B cell (primary cell): Measurements from ENCODE around the gene TTLL10. TPM values are rescaled to one million over a fixed set of nuclear protein-coding genes. Genes with fewer than 3 reads are reported as not detected.

ENCODE experiments used
- ATAC-seq: fragments of 200-7000 bp; cut with Tn5 transposase; one replicate; pipeline ENCODE4 v1.10.0; 2021; ENCODE audit warnings: low read depth, mild to moderate bottlenecking, moderate number of reproducible peaks, moderate library complexity
- CTCF ChIA-PET: fragments of 350-600 bp; sonication (Branson Sonifier 250); formaldehyde crosslinking; loops from one replicate; lab custom pipeline; 2021; ENCODE audit warnings: antibody characterized with exemption, inconsistent platforms; lab: Charles Lee
- POLR2A ChIA-PET: fragments of 350-600 bp; sonication (Branson Sonifier 250); formaldehyde crosslinking; loops from one replicate; lab custom pipeline; 2021; ENCODE audit warnings: antibody characterized with exemption; lab: Charles Lee
- DNase-seq: peaks from one replicate; pipeline ENCODE4 v3.0.0; 2013
- H2AFZ ChIP-seq: 2 replicates; pipeline ENCODE4 v1.6.1; 2012; ENCODE audit warnings: mild to moderate bottlenecking, low read depth, low read length; ENCODE audit not compliant: insufficient read depth, poor library complexity, severe bottlenecking
- H3K27ac ChIP-seq, 2 donors: 1 replicate in 1 of 2; 2 replicates in 1 of 2; pipeline ENCODE4 v1.5.1; 2012 to 2013; ENCODE audit warnings: low read length in 2 of 2, mild to moderate bottlenecking in 2 of 2, moderate library complexity in 1 of 2
- H3K27me3 ChIP-seq, 4 experiments: fragments of 200-600 bp in 1 of 4; sonication (generic) in 1 of 4; replicated peaks in 1 of 4; 1 replicate in 2 of 4; 2 replicates in 2 of 4; pipeline versions ENCODE4 v1.6.1 to v1.7.0; 2013 to 2016; ENCODE audit warnings: low read length in 3 of 4, mild to moderate bottlenecking in 2 of 4, mixed read lengths in 1 of 4, moderate library complexity in 1 of 4; ENCODE audit not compliant: insufficient read depth in 4 of 4, control insufficient read depth in 3 of 4; ENCODE audit errors: control extremely low read depth in 1 of 4
- H3K36me3 ChIP-seq, 2 experiments: replicated peaks in 1 of 2; 1 replicate in 1 of 2; 2 replicates in 1 of 2; pipeline versions ENCODE4 v1.6.1 to v1.7.1; 2013; ENCODE audit warnings: low read length in 1 of 2; ENCODE audit not compliant: insufficient read depth in 2 of 2, control insufficient read depth in 1 of 2; ENCODE audit errors: control extremely low read depth in 1 of 2, extremely low read depth in 1 of 2
- H3K4me1 ChIP-seq, 2 donors: fragments of 200-600 bp in 1 of 2; sonication (generic) in 1 of 2; 1 replicate in 1 of 2; 2 replicates in 1 of 2; pipeline versions ENCODE4 v1.5.1 to v1.6.1; 2013 to 2017; ENCODE audit warnings: low read length in 2 of 2; ENCODE audit not compliant: control insufficient read depth in 2 of 2, insufficient read depth in 2 of 2
- H3K4me2 ChIP-seq: replicated peaks from 2 replicates; pipeline ENCODE3; 2012; ENCODE audit warnings: mild to moderate bottlenecking, low read depth, low read length; ENCODE audit not compliant: poor library complexity, severe bottlenecking
- H3K4me3 ChIP-seq, 5 experiments: fragments of 200-600 bp in 1 of 5; sonication (generic) in 1 of 5; 1 replicate in 3 of 5; 2 replicates in 2 of 5; pipeline versions ENCODE4 v1.5.1 to v1.7.0; 2011 to 2016; ENCODE audit warnings: low read length in 4 of 5, mild to moderate bottlenecking in 4 of 5, low read depth in 2 of 5, control low read depth in 1 of 5, moderate library complexity in 1 of 5; ENCODE audit not compliant: insufficient read depth in 1 of 5; ENCODE audit errors: control extremely low read depth in 1 of 5, extremely low read depth in 1 of 5
- H3K79me2 ChIP-seq: fragments of 200-600 bp; sonication (generic); one replicate; pipeline ENCODE4 v1.6.0; 2016; ENCODE audit warnings: low read length; ENCODE audit not compliant: control insufficient read depth, insufficient read depth
- H3K9ac ChIP-seq: fragments of 200-600 bp; sonication (generic); 2 replicates; pipeline ENCODE4 v1.6.1; 2017; ENCODE audit warnings: mild to moderate bottlenecking, low read length, moderate library complexity
- H3K9me3 ChIP-seq, 3 donors: one replicate each; pipeline versions ENCODE4 v1.6.1 to v1.7.1; 2013; ENCODE audit warnings: low read length in 2 of 3; ENCODE audit not compliant: control insufficient read depth in 2 of 3, insufficient read depth in 1 of 3; ENCODE audit errors: control extremely low read depth in 1 of 3
- H4K20me1 ChIP-seq: 2 replicates; pipeline ENCODE4 v1.6.0; 2012; ENCODE audit warnings: mild to moderate bottlenecking, low read length; ENCODE audit not compliant: insufficient read depth, control insufficient read depth, poor library complexity, severe bottlenecking
- H3K27ac Mint-ChIP-seq: one replicate; pipeline ENCODE4 v1.8.0; 2021; ENCODE audit warnings: mixed read lengths
- H3K27me3 Mint-ChIP-seq: one replicate; pipeline ENCODE4 v1.8.0; 2021; ENCODE audit warnings: mixed read lengths
- H3K4me1 Mint-ChIP-seq: one replicate; pipeline ENCODE4 v1.8.0; 2021; ENCODE audit warnings: mixed read lengths
- H3K4me3 Mint-ChIP-seq: one replicate; pipeline ENCODE4 v1.8.0; 2021; ENCODE audit warnings: mixed read lengths
- H3K9me3 Mint-ChIP-seq: one replicate; pipeline ENCODE4 v1.8.0; 2022; ENCODE audit warnings: mixed read lengths; ENCODE audit not compliant: insufficient read depth
- EZH2 ChIP-seq: IDR thresholded peaks from 2 replicates; pipeline ENCODE4 v1.6.1; 2012; ENCODE audit warnings: borderline replicate concordance, low read depth, mild to moderate bottlenecking, moderate library complexity, low read length; ENCODE audit not compliant: insufficient read depth, poor library complexity, severe bottlenecking
- WGBS: methylation state at CpG from one replicate; pipeline ENCODE4 v1.1.5; 2013; ENCODE audit warnings: missing lambda C conversion rate; ENCODE audit not compliant: insufficient coverage; 5-methylcytosine and 5-hydroxymethylcytosine counted together
- intact Hi-C: fragments of 100-400 bp; cut with micrococcal nuclease; formaldehyde crosslinking; loops from one replicate; pipeline ENCODE4 v1.10.0; 2022
- polyA plus RNA-seq: library from polyadenylated mRNA; depleted of rRNA; stranded (reverse); fragments of >200 nt; gene quantifications from 2 replicates; pipeline ENCODE4 v1.2.3, GENCODE V29; 2012
- total RNA-seq, 2 donors: library from RNA; stranded (reverse); fragments of 120-200 nt in 1 of 2; gene quantifications; 1 replicate in 1 of 2; 2 replicates in 1 of 2; pipeline versions ENCODE4 v1.2.3 to v1.2.4, GENCODE V29; 2013 to 2022
- TF ChIP-seq, protein P1 (sequence below): fragments of 200-600 bp; IDR thresholded peaks from one replicate; pipeline ENCODE4 v1.8.0; 2022; ENCODE audit warnings: antibody characterized with exemption, mild to moderate bottlenecking

TTLL10 gene
- total and polyA plus RNA-seq, 2 donors (not counting 1 experiment from before 2014, with no cell fraction given) = 0.37 to 0.45 TPM

GRCh38 chr1:1167398-1167821 lies 6.3 kb upstream of the TTLL10 start:
- intact Hi-C loops = no loop called here
- ATAC-seq (no peak), DNase-seq (no peak)
- Histone ChIP-seq H3K4me2 (no peak overlapping the region), H3K36me3 (no peaks in the 10 kb centered on the region), H3K9ac (no peak overlapping the region), H2AFZ (no peak overlapping the region), H3K4me1 (peaks cover 30 to 37% of the 10 kb centered on the region in 2 donors), H3K79me2 (no peaks in the 10 kb centered on the region), H3K9me3 (peaks cover 0 to 6% (median 0%) of the 10 kb centered on the region in 3 donors), H3K27me3 (peaks cover 0 to 7% (median 2%) of the 10 kb centered on the region in 4 experiments), H4K20me1 (no peaks in the 10 kb centered on the region), H3K4me3 (no peak overlapping the region), H3K27ac (no peak overlapping the region)
- no peak overlapping the region for H3K27ac Mint-ChIP-seq
- H3K9me3 Mint-ChIP-seq = no peaks in the 10 kb centered on the region
- TF ChIP-seq, protein P1, sequence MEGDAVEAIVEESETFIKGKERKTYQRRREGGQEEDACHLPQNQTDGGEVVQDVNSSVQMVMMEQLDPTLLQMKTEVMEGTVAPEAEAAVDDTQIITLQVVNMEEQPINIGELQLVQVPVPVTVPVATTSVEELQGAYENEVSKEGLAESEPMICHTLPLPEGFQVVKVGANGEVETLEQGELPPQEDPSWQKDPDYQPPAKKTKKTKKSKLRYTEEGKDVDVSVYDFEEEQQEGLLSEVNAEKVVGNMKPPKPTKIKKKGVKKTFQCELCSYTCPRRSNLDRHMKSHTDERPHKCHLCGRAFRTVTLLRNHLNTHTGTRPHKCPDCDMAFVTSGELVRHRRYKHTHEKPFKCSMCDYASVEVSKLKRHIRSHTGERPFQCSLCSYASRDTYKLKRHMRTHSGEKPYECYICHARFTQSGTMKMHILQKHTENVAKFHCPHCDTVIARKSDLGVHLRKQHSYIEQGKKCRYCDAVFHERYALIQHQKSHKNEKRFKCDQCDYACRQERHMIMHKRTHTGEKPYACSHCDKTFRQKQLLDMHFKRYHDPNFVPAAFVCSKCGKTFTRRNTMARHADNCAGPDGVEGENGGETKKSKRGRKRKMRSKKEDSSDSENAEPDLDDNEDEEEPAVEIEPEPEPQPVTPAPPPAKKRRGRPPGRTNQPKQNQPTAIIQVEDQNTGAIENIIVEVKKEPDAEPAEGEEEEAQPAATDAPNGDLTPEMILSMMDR = no peak
- no peak for TF ChIP-seq EZH2
- ChIA-PET CTCF (no interaction called here), POLR2A (interaction anchor here (1.1 kb wide), 1 partner anchor 8 kb away, joined by 3 read pairs; no protein-coding TSS in a partner anchor)
- 84% methylated on average over 20 of the region's 20 CpGs for WGBS
- H3K27me3 Mint-ChIP-seq = no peaks in the 10 kb centered on the region
- no peak overlapping the region for H3K4me3 Mint-ChIP-seq
- peaks cover 31% of the 10 kb centered on the region for H3K4me1 Mint-ChIP-seq

DNA sequence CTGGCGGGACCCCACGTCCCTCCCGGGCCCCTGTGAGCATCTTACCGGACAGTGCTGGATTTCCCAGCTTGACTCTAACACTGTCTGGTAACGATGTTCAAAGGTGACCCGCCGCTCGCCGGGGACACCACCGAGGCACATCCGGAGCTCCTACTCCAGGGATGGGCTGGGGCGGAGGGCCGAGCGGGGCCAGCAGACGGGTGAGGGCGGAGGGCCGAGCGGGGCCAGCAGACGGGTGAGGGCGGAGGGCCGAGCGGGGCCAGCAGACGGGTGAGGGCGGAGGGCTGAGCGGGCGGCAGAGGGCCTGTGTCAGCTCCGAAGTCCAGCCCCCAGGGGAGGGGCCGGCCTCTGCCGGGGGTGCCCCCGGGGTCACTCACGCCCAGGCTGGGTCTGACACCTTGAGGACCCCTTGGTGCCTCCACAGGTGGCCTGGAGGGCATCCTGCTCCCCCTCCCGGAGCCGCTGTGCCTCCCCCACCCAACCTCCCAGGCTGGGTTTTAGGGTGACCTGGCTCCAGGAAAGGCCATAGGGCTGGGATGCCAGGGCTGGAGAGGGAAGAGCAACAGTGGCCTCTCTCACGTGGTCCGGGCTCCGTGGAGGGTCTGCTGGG lies 5.7 kb upstream of the TTLL10 start:
- H3K4me2 ChIP-seq = no peak overlapping the region
- no peak for DNase-seq
- Mint-ChIP-seq H3K27ac (no peak overlapping the region), H3K9me3 (no peaks in the 10 kb centered on the region), H3K4me1 (peaks cover 35% of the 10 kb centered on the region), H3K4me3 (no peak overlapping the region), H3K27me3 (no peaks in the 10 kb centered on the region)
- intact Hi-C loops = no loop called here
- TF ChIP-seq, protein P1 = no peak
- no peak for TF ChIP-seq EZH2
- H3K36me3 ChIP-seq = no peaks in the 10 kb centered on the region
- no peaks in the 10 kb centered on the region for H4K20me1 ChIP-seq
- peaks cover 34 to 42% of the 10 kb centered on the region in 2 donors for H3K4me1 ChIP-seq
- no peaks in the 10 kb centered on the region for H3K79me2 ChIP-seq
- ATAC-seq = no peak
- H3K4me3 ChIP-seq = no peak overlapping the region
- H3K9me3 ChIP-seq = peaks cover 0 to 6% (median 0%) of the 10 kb centered on the region in 3 donors
- 93% methylated on average over 36 of the region's 36 CpGs for WGBS
- H3K27me3 ChIP-seq = peaks cover 0 to 10% (median 2%) of the 10 kb centered on the region in 4 experiments
- no peak overlapping the region for H2AFZ ChIP-seq
- ChIA-PET POLR2A (interaction anchor here (1.1 to 1.9 kb wide), 2 partner anchors 9 to 31 kb away, joined by 3 to 5 read pairs; no protein-coding TSS in a partner anchor), CTCF (interaction anchor here (1.0 kb wide), 1 partner anchor 40 kb away, joined by 3 read pairs; no protein-coding TSS in a partner anchor)
- H3K27ac ChIP-seq = no peak overlapping the region
- H3K9ac ChIP-seq = no peak overlapping the region
